GM10266 (cell line): ENCODE data around the gene ABCA5.
A peak's percentile ranks its signal among the peaks of the same experiment; 100 is the strongest.

Experiments used
- DNase-seq: peaks from one replicate; pipeline ENCODE4 v3.0.0; 2012; ENCODE audit errors: extremely low spot score
- CTCF ChIP-seq: IDR thresholded peaks from 2 replicates; pipeline ENCODE4 v1.5.1; 2012; ENCODE audit warnings: mild to moderate bottlenecking, low read depth; ENCODE audit not compliant: control insufficient read depth, insufficient read depth; ENCODE audit errors: missing control alignments

ABCA5 gene

DNA sequence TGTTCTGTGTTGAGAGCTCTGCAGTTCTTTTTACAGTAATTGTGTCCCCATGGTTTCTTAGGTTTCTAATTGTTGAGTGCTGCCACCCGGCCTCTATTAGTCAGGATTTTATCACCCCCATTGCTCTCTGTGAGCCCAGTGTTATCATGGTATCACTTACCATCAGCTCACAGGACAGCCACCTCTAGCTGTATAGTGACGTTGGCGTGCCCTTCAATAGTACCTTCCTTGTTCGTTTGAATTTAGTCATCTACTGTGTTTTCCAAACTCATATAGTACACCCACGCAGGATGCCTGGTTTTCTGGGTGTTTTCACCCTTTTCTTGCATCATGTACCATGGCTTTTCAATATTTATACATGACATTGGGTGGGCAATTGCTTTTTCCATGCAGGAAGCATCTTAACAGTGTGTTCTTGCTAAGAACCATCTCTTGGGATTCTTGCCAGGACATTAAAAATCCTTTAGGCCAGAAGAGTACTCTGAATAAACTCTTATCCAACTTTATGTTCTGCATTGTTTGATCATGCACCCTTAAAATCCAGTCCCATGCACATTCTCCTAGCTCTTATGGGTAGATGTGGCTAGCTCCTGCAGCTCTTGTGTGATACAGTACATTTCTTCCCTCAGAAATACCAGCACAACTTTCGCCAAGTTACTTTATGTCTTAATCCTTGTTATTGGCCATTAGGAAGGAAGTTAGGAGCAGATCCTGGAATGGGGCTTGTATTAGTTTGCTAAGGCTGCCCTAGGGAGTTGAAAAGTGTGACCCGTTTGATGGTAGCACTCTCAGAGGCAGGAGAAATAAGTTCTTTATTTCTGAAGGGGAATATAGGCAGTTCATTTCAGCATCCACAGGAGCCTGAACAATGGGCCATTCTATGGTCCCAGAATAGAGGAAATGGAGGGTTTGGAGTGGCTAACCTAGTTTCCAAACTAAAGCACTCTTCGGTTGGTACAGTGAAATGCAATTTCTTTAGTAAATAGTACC, 87.0 kb downstream of the ABCA5 start:
- TF ChIP-seq CTCF = no peak
- DNase-seq = no peak

DNA sequence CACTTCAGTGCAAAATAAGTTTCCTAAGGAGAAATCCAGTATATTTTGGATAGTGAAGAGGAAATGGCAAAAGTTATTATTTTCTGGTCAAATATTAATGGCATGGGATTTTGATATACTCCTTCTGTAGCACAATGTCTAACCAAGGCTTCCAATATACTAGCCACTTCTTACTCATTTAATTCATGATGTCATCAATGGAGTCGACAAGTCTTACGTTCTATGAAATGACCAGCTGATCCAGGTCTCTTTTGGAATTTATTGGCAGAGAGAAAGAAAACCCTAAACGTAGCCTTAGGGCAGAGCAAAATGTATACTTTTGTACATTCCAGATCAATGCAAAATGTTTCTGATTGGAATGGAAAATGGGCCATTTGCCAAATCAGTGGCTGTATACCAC, 90.0 kb downstream of the ABCA5 start:
- no peak for TF ChIP-seq CTCF
- DNase-seq = no peak

GRCh38 chr17:69236464-69236863, 90.5 kb downstream of the ABCA5 start:
- no peak for DNase-seq
- TF ChIP-seq CTCF = no peak

DNA sequence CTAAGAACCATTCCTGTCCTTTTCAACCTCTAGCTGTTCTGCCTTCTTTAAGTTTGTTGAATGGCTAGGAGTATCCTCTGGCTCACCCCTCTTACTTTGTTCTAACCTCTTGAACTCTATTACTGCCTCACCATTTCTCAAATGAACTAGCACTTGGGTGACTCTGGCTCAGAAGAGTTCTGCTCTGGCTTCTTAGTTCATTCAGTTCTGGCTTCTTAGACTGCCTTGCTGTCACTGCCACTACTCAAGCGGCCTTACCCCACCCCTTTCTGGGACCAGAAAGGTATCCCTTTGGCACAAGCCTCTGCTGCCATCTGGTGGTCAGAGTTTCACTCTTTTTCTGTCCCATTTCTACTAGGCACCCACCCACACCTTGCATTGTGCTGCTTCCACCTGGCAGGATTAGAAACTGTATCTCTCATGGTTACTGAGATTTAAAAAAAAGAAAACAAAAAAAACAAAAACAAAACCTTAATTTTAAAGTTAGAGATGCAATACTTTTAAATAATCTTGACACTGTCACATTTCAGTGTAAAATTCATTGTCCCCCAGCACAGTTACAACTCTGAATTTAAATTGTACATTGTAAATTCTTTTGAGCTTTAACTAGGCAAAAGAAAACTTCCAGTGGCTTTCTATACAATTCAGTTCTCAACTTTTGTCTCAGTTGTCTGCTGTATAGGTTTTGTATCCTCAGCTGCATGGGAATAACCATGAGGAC, 91.4 kb downstream of the ABCA5 start:
- peak; percentile 61 for TF ChIP-seq CTCF
- peak; percentile 41 for DNase-seq

- no peak for DNase-seq
- TF ChIP-seq CTCF = no peak
Measured at GRCh38 chr17:69232650-69233049, 94.3 kb downstream of the ABCA5 start.

GRCh38 chr17:69231521-69231920, 95.4 kb downstream of the ABCA5 start:
- no peak for DNase-seq
- no peak for TF ChIP-seq CTCF

DNA sequence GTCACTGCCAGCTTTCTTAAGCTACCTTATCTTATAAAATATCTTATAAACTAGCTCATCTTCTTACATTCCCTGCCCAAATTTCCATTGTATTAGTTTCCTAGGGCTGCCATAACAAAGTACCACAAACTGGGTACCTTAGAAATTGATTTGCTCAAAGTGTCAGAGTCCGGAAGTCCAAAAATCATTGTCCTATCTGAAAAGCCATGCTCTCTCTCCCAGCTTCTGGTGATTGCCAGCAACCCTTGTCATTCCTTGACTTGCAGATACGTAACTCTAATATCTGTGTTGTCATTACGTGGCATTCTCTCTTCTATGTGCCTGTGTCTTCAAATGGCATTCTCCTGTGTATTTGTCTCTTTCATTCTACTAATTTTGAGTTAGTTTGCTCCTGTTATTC, 96.0 kb downstream of the ABCA5 start:
- TF ChIP-seq CTCF = no peak
- DNase-seq = no peak
